GM23338 (cell line): ENCODE data around the gene MEGF11.

Experiments used
- CREB1 ChIP-seq: fragments of 250-450 bp; sonication (Bioruptor Pico); IDR thresholded peaks from 2 replicates; pipeline ENCODE4 v1.5.0; 2020; ENCODE audit warnings: low read depth, mild to moderate bottlenecking, moderate library complexity
- CTCF ChIP-seq, 2 experiments: fragments of 200-600 bp in 1 of 2; sonication (generic) in 1 of 2; conservative IDR thresholded peaks; 2 replicates each; pipeline versions ENCODE4 v1.5.1 to v1.6.1; 2016 to 2017; ENCODE audit warnings: antibody characterized with exemption in 2 of 2, low read depth in 2 of 2, mild to moderate bottlenecking in 2 of 2, moderate library complexity in 1 of 2
- ETS1 ChIP-seq: IDR thresholded peaks from 2 replicates; pipeline ENCODE4 v1.6.1; 2016; ENCODE audit warnings: antibody characterized with exemption
- EZH2 ChIP-seq: fragments of 200-600 bp; sonication (generic); IDR thresholded peaks from one replicate; pipeline ENCODE4 v1.8.0; 2017; ENCODE audit warnings: antibody characterized with exemption, mild to moderate bottlenecking, low read depth; ENCODE audit not compliant: unreplicated experiment
- EZH2phosphoT487 ChIP-seq: fragments of 200-600 bp; sonication (generic); IDR thresholded peaks from one replicate; pipeline ENCODE4 v1.8.1; 2018; ENCODE audit warnings: antibody characterized with exemption; ENCODE audit not compliant: unreplicated experiment
- JUNB ChIP-seq: IDR thresholded peaks from one replicate; pipeline ENCODE4 v1.6.1; 2016; ENCODE audit warnings: antibody characterized with exemption; ENCODE audit not compliant: unreplicated experiment
- NANOG ChIP-seq: IDR thresholded peaks from 2 replicates; pipeline ENCODE4 v1.6.1; 2016; ENCODE audit warnings: antibody characterized with exemption, borderline replicate concordance
- POLR2AphosphoS5 ChIP-seq: IDR thresholded peaks from 2 replicates; pipeline ENCODE4 v1.6.1; 2016; ENCODE audit warnings: antibody characterized with exemption, low read depth
- REST ChIP-seq: IDR thresholded peaks from one replicate; pipeline ENCODE4 v1.6.1; 2018; ENCODE audit warnings: antibody characterized with exemption; ENCODE audit not compliant: unreplicated experiment
- STAT1 ChIP-seq: IDR thresholded peaks from one replicate; pipeline ENCODE4 v1.6.1; 2016; ENCODE audit warnings: antibody characterized with exemption; ENCODE audit not compliant: unreplicated experiment
- ZNF331 ChIP-seq: fragments of 250-450 bp; sonication (Bioruptor Pico); IDR thresholded peaks from 2 replicates; pipeline ENCODE4 v1.5.0; 2020; ENCODE audit warnings: low read depth, mild to moderate bottlenecking, moderate library complexity
- ZNF462 ChIP-seq: fragments of 250-450 bp; sonication (Bioruptor Pico); IDR thresholded peaks from 2 replicates; pipeline ENCODE4 v1.5.0; 2020; ENCODE audit warnings: mild to moderate bottlenecking, moderate library complexity

- TF ChIP-seq EZH2 (no peak), CTCF (conservative IDR thresholded peaks at IDR 0.05; ENCODE audit: low read depth in 2 of 2) (no peak), EZH2phosphoT487 (no peak), REST (no peak), POLR2AphosphoS5 (no peak), CREB1 (CRISPR knock-in tag) (no peak), JUNB (no peak), ETS1 (no peak), STAT1 (no peak), NANOG (no peak), ZNF462 (no peak), ZNF331 (CRISPR knock-in tag) (no peak)
Measured at GRCh38 chr15:66126456-66126855, 127.1 kb downstream of the MEGF11 start.
